Peyer's patch (tissue), 4 donors: ENCODE results near the gene ATP6AP2.
A peak's percentile ranks its signal among the peaks of the same experiment; 100 is the strongest.

ENCODE experiments used
- CTCF ChIP-seq, 6 experiments: fragments of 450-650 bp in 4 of 6; fragments of 200-600 bp in 2 of 6; sonication (generic) in 1 of 6; IDR thresholded peaks; one replicate each; pipeline ENCODE4 v1.5.1; 2017 to 2019; ENCODE audit warnings: antibody characterized with exemption in 6 of 6, mild to moderate bottlenecking in 3 of 6, moderate library complexity in 1 of 6
- POLR2A ChIP-seq, 2 donors: fragments of 450-650 bp; IDR thresholded peaks; one replicate each; pipeline ENCODE4 v1.5.1; 2017; ENCODE audit warnings: antibody characterized with exemption in 2 of 2, mild to moderate bottlenecking in 2 of 2, moderate library complexity in 2 of 2

- no peak for TF ChIP-seq CTCF (IDR thresholded peaks at IDR 0.05)
- peak in 1 of 2 donors; percentile 19 for TF ChIP-seq POLR2A (IDR thresholded peaks at IDR 0.05)
These were observed 41.8 kb downstream of the ATP6AP2 start for GRCh38 chrX:40622479-40623138.
